ENCODE data around the gene DNAJC1.

GRCh38 chr10:21991785-21992184 is 11.7 kb downstream of the DNAJC1 start:
- no peak for TF ChIP-seq TAF1 (IDR thresholded peaks at IDR 0.05; ENCODE audit: borderline replicate concordance, insufficient read depth, low read length)
- TF ChIP-seq FOXP2 (optimal IDR thresholded peaks at IDR 0.05; ENCODE audit: borderline replicate concordance, extremely low read depth, extremely low read length, insufficient read depth): no peak
- TF ChIP-seq REST (IDR thresholded peaks at IDR 0.05; ENCODE audit: insufficient read depth in 1 of 2, low read depth in 2 of 2, low read length in 2 of 2): no peak

All from PFSK-1 (cell line).